Measurements from ENCODE around the gene RMND5B.
"Not testable (repeated sequence)": the region's sequence is repeated elsewhere in the genome, so short reads cannot be mapped to it uniquely, and the experiment has no call there.

Gene RMND5B

DNA sequence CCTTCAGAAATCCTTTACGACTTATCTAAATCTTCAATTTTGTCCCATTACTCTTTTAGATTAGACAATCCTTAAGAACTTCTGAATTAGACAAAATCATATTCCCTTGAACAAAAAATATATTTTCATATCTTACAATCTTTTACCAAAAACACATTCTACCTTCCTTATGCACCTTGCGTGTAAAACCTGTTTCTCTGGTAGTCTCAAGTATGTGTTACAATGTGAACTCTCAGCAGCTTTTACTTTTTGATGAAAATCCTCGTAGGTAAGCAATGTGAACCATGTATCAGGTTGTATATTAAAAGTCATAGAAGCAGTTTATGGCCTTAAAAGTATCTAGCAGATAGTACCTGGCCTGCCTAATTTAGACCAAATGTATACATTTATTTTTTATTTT lies 43.6 kb downstream of the RMND5B start:
- DNase-seq (ENCODE audit: low read depth), result no peak

DNA sequence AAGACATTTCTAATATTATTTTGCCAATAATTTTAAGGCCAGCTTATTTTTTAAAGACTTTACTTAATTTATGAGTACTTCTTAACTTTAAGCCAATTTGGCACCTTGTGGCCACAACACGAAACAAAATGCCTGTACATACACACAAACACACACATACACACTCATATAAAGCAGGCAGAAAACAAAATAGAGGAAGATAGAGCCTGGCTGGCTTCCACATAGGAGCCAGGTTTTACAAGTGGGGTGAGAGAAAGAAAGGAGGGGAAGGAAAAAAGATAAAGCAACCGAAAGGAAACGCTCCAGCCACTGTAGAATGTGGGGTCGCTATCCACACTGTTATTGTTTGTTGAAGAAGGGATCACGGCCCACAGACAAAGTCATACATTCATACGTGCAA lies 46.0 kb downstream of the RMND5B start:
- no peak for DNase-seq (ENCODE audit: low read depth)

- no peak for DNase-seq (ENCODE audit: low read depth)
These were observed 46.8 kb downstream of the RMND5B start for GRCh38 chr5:178177569-178177968.

GRCh38 chr5:178180141-178180863 lies 49.5 kb downstream of the RMND5B start:
- no peak for DNase-seq (ENCODE audit: low read depth)

GRCh38 chr5:178182158-178182876 lies 51.5 kb downstream of the RMND5B start:
- DNase-seq (ENCODE audit: low read depth), result no peak

GRCh38 chr5:178186427-178186826 lies 55.6 kb downstream of the RMND5B start:
- no peak for DNase-seq (ENCODE audit: low read depth)

DNA sequence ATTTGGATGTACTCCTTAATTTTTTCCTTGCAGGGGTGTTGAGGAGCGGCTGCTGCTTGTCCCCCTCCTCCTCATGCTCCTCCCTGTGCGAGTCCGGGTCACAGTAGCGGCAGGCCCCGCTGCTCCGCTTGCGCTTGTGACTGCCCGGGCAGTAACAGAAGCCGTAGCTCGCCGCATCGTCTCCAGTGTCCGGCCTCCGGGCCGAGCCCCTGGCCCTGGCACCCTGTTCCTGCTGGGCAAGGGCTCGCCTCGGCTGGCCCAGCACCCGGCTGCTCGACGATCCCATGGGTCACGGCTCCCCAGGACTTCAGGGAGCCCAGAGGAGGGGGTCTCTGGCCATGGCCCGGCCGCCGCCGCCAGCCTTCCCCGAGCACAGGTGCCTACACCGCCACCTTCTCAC lies 56.2 kb downstream of the RMND5B start, which contains the start of gene GMCL2:
GMCL2 (minus strand) TSS at position 358 of the 400 bp plus-strand sequence; CDS start at position 286, 72 bp downstream.
- no peak for DNase-seq (ENCODE audit: low read depth)

GRCh38 chr5:178189433-178189832 lies 58.6 kb downstream of the RMND5B start:
- no peak for DNase-seq (ENCODE audit: low read depth)

GRCh38 chr5:178191661-178192060 lies 60.8 kb downstream of the RMND5B start:
- no peak for DNase-seq (ENCODE audit: low read depth)

DNA sequence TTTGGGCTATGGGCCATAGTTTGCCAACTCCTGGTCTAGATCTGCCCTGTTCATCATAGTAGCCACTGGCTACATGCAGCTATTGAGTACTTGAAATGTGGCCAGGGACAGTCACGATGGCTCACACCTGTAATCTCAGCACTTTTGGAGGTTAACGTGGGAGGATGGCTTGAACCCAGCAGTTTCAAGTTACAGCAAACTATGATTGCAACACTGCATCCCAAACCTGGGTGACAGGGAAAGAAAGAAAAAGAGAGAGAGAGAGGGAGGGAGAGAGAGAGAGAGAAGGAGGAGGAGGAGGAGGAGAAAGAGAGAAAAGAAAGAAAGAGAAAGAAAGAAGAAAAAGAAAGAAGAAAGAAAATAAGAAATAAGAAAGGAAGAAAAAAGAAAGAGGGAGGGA lies 61.4 kb downstream of the RMND5B start:
- no peak for DNase-seq (ENCODE audit: low read depth)

GRCh38 chr5:178192787-178193186 lies 62.0 kb downstream of the RMND5B start:
- no peak for DNase-seq (ENCODE audit: low read depth)

GRCh38 chr5:178193251-178193809 lies 62.5 kb downstream of the RMND5B start:
- DNase-seq (ENCODE audit: low read depth), result no peak

- no peak for DNase-seq (ENCODE audit: low read depth)
These were observed 63.2 kb downstream of the RMND5B start for GRCh38 chr5:178194026-178194425.

GRCh38 chr5:178196281-178196812 lies 65.5 kb downstream of the RMND5B start:
- DNase-seq (ENCODE audit: low read depth), result no peak

DNA sequence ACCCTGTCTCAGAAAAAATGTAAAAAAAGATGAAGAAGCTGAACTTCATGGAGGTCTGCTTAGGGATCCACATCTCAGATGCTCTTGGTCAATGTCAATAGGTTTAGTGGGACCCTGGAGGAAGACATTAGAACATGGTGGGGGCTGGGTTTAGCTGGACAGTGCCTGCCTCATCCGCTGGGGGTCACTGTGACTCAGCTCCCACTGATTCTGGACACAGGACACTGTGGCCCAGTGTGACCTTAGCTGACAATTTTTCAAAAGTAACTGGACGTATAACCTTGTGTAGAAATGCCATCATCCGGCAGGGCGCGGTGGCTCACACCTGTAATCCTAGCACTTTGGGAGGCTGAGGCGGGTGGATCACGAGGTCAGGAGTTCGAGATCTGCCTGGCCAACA lies 66.2 kb downstream of the RMND5B start:
- DNase-seq (ENCODE audit: low read depth), result no peak

GRCh38 chr5:178198151-178198550 lies 67.3 kb downstream of the RMND5B start:
- DNase-seq (ENCODE audit: low read depth), result not testable (repeated sequence)

- DNase-seq (ENCODE audit: low read depth), result no peak
These were observed 67.9 kb downstream of the RMND5B start for GRCh38 chr5:178198706-178199105.

- no peak for DNase-seq (ENCODE audit: low read depth)
These were observed 69.0 kb downstream of the RMND5B start for GRCh38 chr5:178199581-178200434.

All from GM04503 (cell line).